ENCODE measurements around the gene WNT7B. TPM values are rescaled to one million over a fixed set of nuclear protein-coding genes. Genes with fewer than 3 reads are reported as not detected.
A peak's percentile ranks its signal among the peaks of the same experiment; 100 is the strongest.

WNT7B gene
- total and polyA plus RNA-seq, 8 donors, result 0.16 to 1.3 (median 0.71) TPM

- Histone ChIP-seq H3K9me3 (no peaks in the 10 kb centered on the region), H3K27ac (no peak overlapping the region), H3K4me1 (no peaks in the 10 kb centered on the region), H3K4me3 (no peak overlapping the region), H3K27me3 (no peaks in the 10 kb centered on the region), H3K36me3 (no peaks in the 10 kb centered on the region)
- TF ChIP-seq CTCF (IDR thresholded peaks at IDR 0.05), result no peak
- ATAC-seq, result no peak
- intact Hi-C loops (cut with DNase I), result no loop called here
- FAIRE-seq, result no peak
- WGBS, 2 donors, result 80 to 91% methylated on average over 21 to 23 of the region's 23 CpGs
- DNase-seq, result peak in 1 of 6 donors; percentile 41
Observed at GRCh38 chr22:45960477-45961386, 16.2 kb downstream of the WNT7B start.

GRCh38 chr22:45959719-45960476 lies 17.1 kb downstream of the WNT7B start:
- no peak for TF ChIP-seq CTCF (IDR thresholded peaks at IDR 0.05)
- intact Hi-C loops (cut with DNase I), result no loop called here
- Histone ChIP-seq H3K36me3 (no peaks in the 10 kb centered on the region), H3K9me3 (no peaks in the 10 kb centered on the region), H3K4me3 (no peak overlapping the region), H3K27me3 (no peaks in the 10 kb centered on the region), H3K4me1 (no peaks in the 10 kb centered on the region), H3K27ac (no peak overlapping the region)
- 77 to 89% methylated on average over 16 to 18 of the region's 18 CpGs for WGBS, 2 donors
- peak in 1 of 6 donors; percentile 65 for DNase-seq
- no peak for ATAC-seq
- no peak for FAIRE-seq

GRCh38 chr22:45958971-45959370 lies 18.0 kb downstream of the WNT7B start:
- Histone ChIP-seq H3K27me3 (no peaks in the 10 kb centered on the region), H3K9me3 (no peaks in the 10 kb centered on the region), H3K36me3 (no peaks in the 10 kb centered on the region), H3K27ac (no peak overlapping the region), H3K4me1 (no peaks in the 10 kb centered on the region), H3K4me3 (no peak overlapping the region)
- ATAC-seq, result no peak
- no peak for TF ChIP-seq CTCF (IDR thresholded peaks at IDR 0.05)
- no peak for FAIRE-seq
- WGBS, 2 donors, result 70 to 81% methylated on average over 16 of the region's 16 CpGs
- DNase-seq, result no peak
- intact Hi-C loops (cut with DNase I), result no loop called here

GRCh38 chr22:45957826-45958225 lies 19.1 kb downstream of the WNT7B start:
- Histone ChIP-seq H3K9me3 (no peaks in the 10 kb centered on the region), H3K27me3 (no peaks in the 10 kb centered on the region), H3K4me1 (no peaks in the 10 kb centered on the region), H3K4me3 (no peak overlapping the region), H3K27ac (no peak overlapping the region), H3K36me3 (no peaks in the 10 kb centered on the region)
- DNase-seq, result no peak
- intact Hi-C loops (cut with DNase I), result no loop called here
- WGBS, 2 donors, result 84 to 87% methylated on average over 10 of the region's 10 CpGs
- ATAC-seq, result no peak
- no peak for FAIRE-seq
- TF ChIP-seq CTCF (IDR thresholded peaks at IDR 0.05), result no peak

All from pancreas (tissue), 10 donors.